RWPE1 (cell line): ENCODE results near the gene S100A7A.

Experiments used
- CTCF ChIA-PET: fragments of 350-600 bp; sonication (Branson Sonifier 250); formaldehyde crosslinking; extraction: SDS; loops from one replicate; lab custom pipeline; 2021; lab: Yijun Ruan, JAX
- POLR2A ChIA-PET: fragments of 400-600 bp; formaldehyde crosslinking; extraction: SDS; loops from one replicate; lab custom pipeline; 2020; ENCODE audit warnings: antibody characterized with exemption; ENCODE audit not compliant: low non-redundant PET; lab: Yijun Ruan, JAX
- DNase-seq: peaks from one replicate; pipeline ENCODE4 v3.0.0; 2012; ENCODE audit warnings: low spot score
- H3K27ac ChIP-seq: fragments of 450-650 bp; 2 replicates; pipeline ENCODE4 v1.5.1; 2017
- CTCF ChIP-seq: fragments of 450-650 bp; conservative IDR thresholded peaks from 2 replicates; pipeline ENCODE4 v1.5.1; 2017; ENCODE audit warnings: low read depth, mild to moderate bottlenecking

The S100A7A gene

GRCh38 chr1:153465811-153466636 is 49.7 kb downstream of the S100A7A start:
- H3K27ac ChIP-seq = no peak overlapping the region
- peak; percentile 87 for TF ChIP-seq CTCF
- peak; percentile 68 for DNase-seq
- ChIA-PET CTCF (interaction anchor here (0.6 to 1.5 kb wide), 16 partner anchors 8 to 1571 kb away, joined by 3 to 6 read pairs (median 3); partner anchors contain the start of gene S100A9), POLR2A (no interaction called here)

GRCh38 chr1:153466908-153467307 is 50.6 kb downstream of the S100A7A start:
- H3K27ac ChIP-seq = no peak overlapping the region
- no peak for DNase-seq
- no peak for TF ChIP-seq CTCF
- ChIA-PET CTCF (interaction anchor here (0.6 to 1.5 kb wide), 5 partner anchors 8 to 114 kb away, joined by 3 to 5 read pairs (median 3); no protein-coding TSS in a partner anchor), POLR2A (no interaction called here)

- ChIA-PET POLR2A (no interaction called here), CTCF (no interaction called here)
- no peak for TF ChIP-seq CTCF
- no peak for DNase-seq
- H3K27ac ChIP-seq = no peak overlapping the region
These were observed 54.4 kb downstream of the S100A7A start for GRCh38 chr1:153470707-153471106.
